Activated CD4-positive, alpha-beta memory T cell treated with anti-CD3 and anti-CD28 coated beads for 36 hours (primary cell): Measurements from ENCODE around the gene QKI. TPM values are rescaled to one million over a fixed set of nuclear protein-coding genes. Genes with fewer than 3 reads are reported as not detected.

ENCODE experiments used
- CTCF ChIA-PET: fragments of 350-600 bp; sonication (Branson Sonifier 250); formaldehyde crosslinking; loops from one replicate; lab custom pipeline; 2021; ENCODE audit warnings: antibody characterized with exemption, inconsistent platforms; lab: Charles Lee
- POLR2A ChIA-PET: fragments of 350-600 bp; sonication (Branson Sonifier 250); formaldehyde crosslinking; loops from one replicate; lab custom pipeline; 2021; ENCODE audit warnings: antibody characterized with exemption; lab: Charles Lee
- DNase-seq: peaks from one replicate; pipeline ENCODE4 v3.0.0-alpha.2; 2020
- H3K27ac Mint-ChIP-seq: one replicate; pipeline ENCODE4 v1.8.0; 2021; ENCODE audit warnings: mixed read lengths
- H3K27me3 Mint-ChIP-seq: one replicate; pipeline ENCODE4 v1.8.0; 2021; ENCODE audit warnings: mixed read lengths
- H3K36me3 Mint-ChIP-seq: one replicate; pipeline ENCODE4 v1.8.0; 2021; ENCODE audit warnings: mixed read lengths
- H3K4me1 Mint-ChIP-seq: one replicate; pipeline ENCODE4 v1.8.0; 2021; ENCODE audit warnings: low read depth, mixed read lengths
- H3K4me3 Mint-ChIP-seq: one replicate; pipeline ENCODE4 v1.8.0; 2021; ENCODE audit warnings: mild to moderate bottlenecking, mixed read lengths
- H3K9me3 Mint-ChIP-seq: one replicate; pipeline ENCODE4 v1.8.0; 2021; ENCODE audit warnings: mixed read lengths
- intact Hi-C: fragments of 100-400 bp; cut with micrococcal nuclease; formaldehyde crosslinking; loops from one replicate; pipeline ENCODE4 v1.15.1; 2023
- total RNA-seq, 2 experiments: library from RNA; stranded (reverse); gene quantifications; one replicate each; pipeline ENCODE4 v1.2.3, GENCODE V29; 2021

The QKI gene
- total RNA-seq, 2 experiments from 2014 or later = 43.9 to 44.2 TPM

DNA sequence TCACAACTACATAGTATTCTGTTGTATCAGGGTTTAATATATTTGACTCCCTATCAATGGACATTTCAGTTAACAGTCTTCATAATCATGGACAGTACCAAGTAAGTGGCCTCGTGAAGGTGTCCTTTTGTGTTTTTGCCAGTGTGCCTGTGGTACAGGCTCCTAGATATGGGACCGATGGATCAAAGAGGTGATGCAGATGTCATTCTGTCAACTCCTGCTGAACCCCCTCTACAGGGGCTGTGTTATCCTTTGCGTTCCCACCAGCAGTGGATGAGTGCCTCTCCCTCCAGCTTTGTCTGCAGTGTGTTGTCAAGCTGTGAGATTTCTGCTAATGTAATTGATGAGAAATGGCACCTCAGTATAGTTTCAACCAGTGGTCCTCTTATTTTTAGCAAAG lies 210.7 kb downstream of the QKI start:
- H3K27ac Mint-ChIP-seq = no peak overlapping the region
- ChIA-PET CTCF (no interaction called here), POLR2A (no interaction called here)
- no peaks in the 10 kb centered on the region for H3K9me3 Mint-ChIP-seq
- no peaks in the 10 kb centered on the region for H3K36me3 Mint-ChIP-seq
- no peaks in the 10 kb centered on the region for H3K4me1 Mint-ChIP-seq
- intact Hi-C loops = no loop called here
- H3K27me3 Mint-ChIP-seq = no peaks in the 10 kb centered on the region
- no peak overlapping the region for H3K4me3 Mint-ChIP-seq
- DNase-seq = no peak

DNA sequence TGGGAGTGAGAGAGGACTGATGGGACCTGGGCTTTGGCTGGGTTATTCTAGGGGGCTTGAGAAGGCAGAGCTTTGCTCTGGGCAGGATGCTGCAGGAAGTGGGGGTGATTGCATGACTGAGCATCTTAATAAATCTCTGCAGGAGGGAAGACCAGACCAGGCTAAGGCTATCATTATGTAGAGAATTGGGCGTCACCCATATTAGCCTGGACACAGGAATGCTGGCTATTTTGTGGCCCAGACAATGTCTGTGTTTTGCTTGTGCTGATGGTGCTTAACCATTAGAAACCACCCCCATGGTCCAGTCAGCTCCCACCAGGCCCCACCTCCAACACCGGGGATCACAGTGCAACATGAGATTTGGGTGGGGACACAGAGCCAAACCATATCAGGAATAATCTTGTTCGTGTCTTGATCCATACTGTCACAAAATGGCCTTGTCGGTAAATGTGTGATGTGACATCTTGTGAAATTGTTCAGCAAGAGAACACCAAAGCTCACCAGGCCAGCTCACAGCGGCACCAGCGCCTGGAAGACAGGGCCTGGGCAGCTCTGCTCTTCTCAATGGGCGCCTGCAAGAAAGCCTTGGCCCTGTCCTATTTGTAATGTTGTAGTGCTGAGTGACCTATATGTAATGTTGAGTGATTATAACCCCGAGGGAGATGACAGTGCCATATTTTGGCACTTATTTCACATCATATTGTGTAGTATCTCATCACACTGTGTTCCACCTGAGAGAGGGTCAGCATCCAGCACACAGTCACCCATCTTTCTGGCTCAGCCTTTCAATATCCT lies 211.8 kb downstream of the QKI start:
- ChIA-PET CTCF (no interaction called here), POLR2A (no interaction called here)
- no peak overlapping the region for H3K27ac Mint-ChIP-seq
- intact Hi-C loops = no loop called here
- H3K36me3 Mint-ChIP-seq = no peaks in the 10 kb centered on the region
- H3K9me3 Mint-ChIP-seq = no peaks in the 10 kb centered on the region
- no peak overlapping the region for H3K4me3 Mint-ChIP-seq
- H3K27me3 Mint-ChIP-seq = no peaks in the 10 kb centered on the region
- no peak for DNase-seq
- H3K4me1 Mint-ChIP-seq = no peaks in the 10 kb centered on the region

- no peak for DNase-seq
- Mint-ChIP-seq H3K4me1 (no peaks in the 10 kb centered on the region), H3K9me3 (no peaks in the 10 kb centered on the region), H3K27ac (no peak overlapping the region), H3K27me3 (peaks cover 5% of the 10 kb centered on the region), H3K4me3 (no peak overlapping the region), H3K36me3 (no peaks in the 10 kb centered on the region)
- POLR2A ChIA-PET = no interaction called here
- intact Hi-C loops = no loop called here
- CTCF ChIA-PET = no interaction called here
Observed at GRCh38 chr6:163627274-163628062, 212.9 kb downstream of the QKI start.
